HUDEP-2 (cell line): ENCODE data around the gene DNAJC16.

Experiments
- DNase-seq, 76 experiments: peaks; one replicate each; lab custom pipeline; 2025; ENCODE audit not compliant: unreplicated experiment in 76 of 76; lab: John Stamatoyannopoulos, UW

DNAJC16 gene

DNA sequence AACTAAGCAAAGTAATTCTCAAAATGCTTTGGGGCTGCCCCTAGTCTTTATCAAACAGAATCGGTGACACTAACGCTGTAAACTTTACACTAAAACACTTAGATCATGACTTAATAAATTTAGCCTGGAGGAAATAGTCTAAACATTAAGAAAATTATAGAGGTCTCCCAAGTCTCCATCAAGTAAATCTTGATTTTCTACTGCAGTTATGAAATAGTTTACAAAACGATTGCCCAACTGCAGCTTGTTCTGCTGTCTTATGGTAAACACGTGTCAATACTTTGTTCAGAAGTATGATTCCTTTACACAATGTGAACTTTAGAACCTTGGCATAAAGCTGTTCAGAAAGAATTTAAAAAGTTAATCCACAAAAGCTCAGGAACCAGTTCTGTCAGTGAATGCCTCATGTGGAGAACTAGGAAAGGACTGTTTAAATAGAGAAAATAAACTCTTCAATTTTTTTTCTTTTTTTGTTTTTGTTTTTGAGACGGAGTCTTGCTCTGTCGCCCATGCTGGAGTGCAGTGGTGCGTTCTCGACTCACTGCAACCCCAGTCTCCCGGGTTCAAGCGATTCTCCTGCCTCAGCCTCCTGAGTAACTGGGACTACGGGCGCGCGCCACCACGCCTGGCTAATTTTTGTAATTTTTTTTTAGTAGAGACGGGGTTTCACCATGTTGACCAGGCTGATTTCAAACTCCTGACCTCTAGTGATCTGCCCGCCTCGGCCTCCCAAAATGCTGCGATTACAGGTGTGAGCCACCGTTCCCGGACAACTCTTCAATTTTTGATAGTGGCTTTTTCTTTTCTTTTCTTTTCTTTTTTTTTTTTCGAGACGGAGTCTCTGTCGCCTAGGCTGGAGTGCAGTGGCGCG is 92.2 kb downstream of the DNAJC16 start:
- DNase-seq, result peak in 1 of 76 experiments; percentile 10

- no peak for DNase-seq
Measured at GRCh38 chr1:15620155-15620545, 93.5 kb downstream of the DNAJC16 start.

DNA sequence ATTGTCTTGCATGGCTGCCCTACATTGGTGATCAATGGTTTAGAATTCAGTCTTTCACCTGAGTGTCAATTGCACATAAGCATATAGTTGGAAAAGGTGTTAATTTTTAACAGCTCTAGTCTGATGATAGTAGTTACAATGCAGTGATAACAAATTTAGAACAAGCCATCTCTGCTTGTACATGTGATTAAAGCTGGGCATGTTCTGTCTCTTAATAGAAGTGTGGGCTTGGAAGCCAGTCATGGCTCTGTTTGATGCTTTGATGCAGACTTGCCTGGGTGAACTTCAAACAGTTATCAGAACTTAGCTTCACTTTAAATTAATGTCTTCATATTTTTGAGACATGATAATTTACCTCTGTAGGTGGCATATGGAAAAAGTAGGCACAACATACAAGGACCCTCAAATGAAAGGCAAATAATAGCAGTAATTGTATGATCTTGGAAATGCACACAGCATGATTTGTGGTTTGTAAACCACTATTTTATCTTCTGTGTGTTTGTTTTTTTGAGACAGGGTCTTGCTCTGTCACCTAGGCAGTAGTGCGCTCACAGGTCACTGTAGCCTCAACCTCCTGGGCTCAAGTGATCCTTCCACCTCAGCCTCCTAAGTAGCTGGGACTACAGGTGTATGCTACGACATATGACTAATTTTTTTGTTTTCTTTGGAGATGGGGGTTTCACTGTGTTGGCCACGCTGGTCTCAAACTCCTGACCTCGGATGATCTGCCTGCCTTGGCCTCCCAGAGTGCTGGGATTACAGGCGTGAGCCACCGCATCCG is 94.4 kb downstream of the DNAJC16 start:
- DNase-seq, result no peak

DNA sequence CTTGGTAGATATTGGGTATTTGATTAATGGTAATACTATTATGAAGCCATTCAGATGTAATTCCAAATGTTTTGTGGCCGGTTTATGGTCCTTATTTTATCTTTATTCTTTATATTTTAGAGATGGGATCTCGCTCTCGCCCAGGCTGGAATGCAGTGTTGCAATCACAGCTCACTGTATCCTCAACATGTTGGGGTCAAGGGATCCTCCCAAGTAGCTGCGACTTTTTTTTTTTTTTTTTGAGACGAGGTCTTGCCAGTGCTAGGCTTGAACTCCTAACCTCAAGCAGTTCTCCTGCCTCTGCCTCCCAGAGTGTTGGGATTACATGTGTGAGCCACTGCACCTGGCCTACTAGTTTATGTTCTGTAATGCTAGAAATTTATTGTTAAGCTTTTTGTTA is 95.3 kb downstream of the DNAJC16 start:
- no peak for DNase-seq

GRCh38 chr1:15622712-15623373 is 96.2 kb downstream of the DNAJC16 start:
- peak in 3 of 76 experiments; percentile 17 to 35 (median 21) for DNase-seq

DNA sequence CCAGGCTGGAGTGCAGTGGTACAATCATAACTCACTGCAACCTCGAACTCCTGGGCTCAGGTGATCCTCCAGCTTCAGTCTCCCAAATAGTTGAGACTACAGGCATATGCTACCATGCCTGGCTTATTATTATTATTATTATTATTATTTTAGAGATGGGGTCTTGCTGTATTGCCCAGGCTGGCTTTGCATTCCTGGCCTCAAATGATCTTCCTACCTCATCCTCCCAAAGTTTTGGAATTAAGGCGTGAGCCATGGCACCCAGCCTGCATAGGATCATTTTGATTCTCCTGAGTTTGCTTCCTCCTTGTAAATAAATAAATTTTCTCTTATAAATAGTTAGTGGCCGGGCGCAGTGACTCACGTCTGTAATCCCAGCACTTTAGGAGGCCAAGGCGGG is 96.8 kb downstream of the DNAJC16 start:
- DNase-seq, result no peak

DNA sequence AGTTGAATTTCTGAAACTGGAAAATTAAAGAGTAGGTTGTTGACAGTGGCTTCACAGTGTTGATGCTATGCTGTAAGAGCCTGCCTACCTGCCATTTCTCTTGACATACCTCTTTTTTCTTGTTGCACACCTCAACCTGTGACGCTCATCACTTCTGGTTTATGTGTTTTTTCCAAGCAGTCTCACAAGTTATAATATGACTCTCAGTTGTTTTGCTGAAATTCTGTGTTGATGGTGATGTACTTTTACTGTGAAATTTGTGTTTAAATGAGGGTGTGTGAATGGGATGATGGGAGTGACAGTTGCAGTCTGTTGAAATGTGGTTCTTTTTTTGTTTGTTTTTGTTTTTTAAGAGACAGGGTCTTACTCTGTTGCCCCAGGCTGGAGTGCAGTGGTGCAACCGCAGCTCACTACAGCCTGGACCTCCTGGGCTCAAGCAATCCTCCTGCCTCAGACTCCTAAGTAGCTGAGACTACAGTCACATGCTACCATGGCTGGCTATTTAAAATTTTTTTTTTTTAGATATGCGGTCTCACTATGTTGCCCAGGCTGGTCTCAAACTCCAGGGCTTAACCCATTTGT is 97.6 kb downstream of the DNAJC16 start:
- DNase-seq, result no peak

GRCh38 chr1:15625056-15625917 is 98.6 kb downstream of the DNAJC16 start:
- peak in 1 of 76 experiments; percentile 2 for DNase-seq
